ENCODE data around the gene GRIN3B. TPM values are rescaled to one million over a fixed set of nuclear protein-coding genes. Genes with fewer than 3 reads are reported as not detected.

Gene GRIN3B
- total RNA-seq, 1 experiment from 2014 or later: 0.11 TPM

GRCh38 chr19:990746-991145, 9.5 kb upstream of the GRIN3B start:
- no TSS peak for BruUV-seq (replicated peaks)
- H3K27ac ChIP-seq: no peak overlapping the region
- TF ChIP-seq EZH2 (IDR thresholded peaks at IDR 0.05; ENCODE audit: low read depth): no peak
- no peak for TF ChIP-seq CTCF (conservative IDR thresholded peaks at IDR 0.05)
- H3K9me2 ChIP-seq (ENCODE audit: insufficient read depth): no peaks in the 10 kb centered on the region
- no peaks in the 10 kb centered on the region for H3K9me3 ChIP-seq (ENCODE audit: insufficient read depth, low read depth)
- peaks cover 46% of the 10 kb centered on the region; the same call in 1 of the 2 replicates for H3F3A ChIP-seq (ENCODE audit: insufficient read depth, low read depth)
- H3K79me2 ChIP-seq (ENCODE audit: low read depth): no peaks in the 10 kb centered on the region
- POLR2A ChIA-PET (ENCODE audit: unreplicated experiment): no interaction called here
- H3K4me3 ChIP-seq: no peak overlapping the region
- intact Hi-C loops (cut with micrococcal nuclease; ENCODE audit: unreplicated experiment): no loop called here
- no peak overlapping the region for H3K4me2 ChIP-seq
- H3K4me1 ChIP-seq (replicated peaks; ENCODE audit: insufficient read depth): peaks cover 18% of the 10 kb centered on the region
- no peak overlapping the region for H2AFZ ChIP-seq
- peaks cover 33% of the 10 kb centered on the region for H4K20me1 ChIP-seq (ENCODE audit: insufficient read depth)
- CTCF ChIA-PET: no interaction called here
- no peak for DNase-seq
- no peaks in the 10 kb centered on the region for H3K27me3 ChIP-seq (ENCODE audit: insufficient read depth, low read depth)
- H3K36me3 ChIP-seq (ENCODE audit: low read depth): no peaks in the 10 kb centered on the region

- Histone ChIP-seq H2AFZ (no peak overlapping the region), H3K9me3 (ENCODE audit: insufficient read depth, low read depth) (no peaks in the 10 kb centered on the region), H3K4me3 (no peak overlapping the region), H3K4me1 (replicated peaks; ENCODE audit: insufficient read depth) (peaks cover 24% of the 10 kb centered on the region), H3F3A (ENCODE audit: insufficient read depth, low read depth) (peaks cover 46% of the 10 kb centered on the region; the same call in 1 of the 2 replicates), H3K4me2 (no peak overlapping the region), H4K20me1 (ENCODE audit: insufficient read depth) (peaks cover 36% of the 10 kb centered on the region), H3K36me3 (ENCODE audit: low read depth) (no peaks in the 10 kb centered on the region), H3K79me2 (ENCODE audit: low read depth) (no peaks in the 10 kb centered on the region), H3K27ac (no peak overlapping the region), H3K27me3 (ENCODE audit: insufficient read depth, low read depth) (no peaks in the 10 kb centered on the region), H3K9me2 (ENCODE audit: insufficient read depth) (no peaks in the 10 kb centered on the region)
- TF ChIP-seq EZH2 (IDR thresholded peaks at IDR 0.05; ENCODE audit: low read depth): no peak
- TF ChIP-seq CTCF (conservative IDR thresholded peaks at IDR 0.05): no peak
- DNase-seq: peak in 1 of 2 experiments; percentile 24
- intact Hi-C loops (cut with micrococcal nuclease; ENCODE audit: unreplicated experiment): no loop called here
- no TSS peak for BruUV-seq (replicated peaks)
- ChIA-PET CTCF (no interaction called here), POLR2A (ENCODE audit: unreplicated experiment) (no interaction called here)
Observed at GRCh38 chr19:991174-991931, 8.9 kb upstream of the GRIN3B start.

GRCh38 chr19:991932-992669, 8.1 kb upstream of the GRIN3B start:
- no peaks in the 10 kb centered on the region for H3K9me3 ChIP-seq (ENCODE audit: insufficient read depth, low read depth)
- no peak overlapping the region for H3K4me2 ChIP-seq
- no peaks in the 10 kb centered on the region for H3K9me2 ChIP-seq (ENCODE audit: insufficient read depth)
- H3K36me3 ChIP-seq (ENCODE audit: low read depth): no peaks in the 10 kb centered on the region
- H4K20me1 ChIP-seq (ENCODE audit: insufficient read depth): peaks cover 36% of the 10 kb centered on the region
- H3K4me1 ChIP-seq (replicated peaks; ENCODE audit: insufficient read depth): peaks cover 28% of the 10 kb centered on the region
- TF ChIP-seq EZH2 (IDR thresholded peaks at IDR 0.05; ENCODE audit: low read depth) (no peak), CTCF (conservative IDR thresholded peaks at IDR 0.05) (no peak)
- no peak overlapping the region for H3K4me3 ChIP-seq
- H3F3A ChIP-seq (ENCODE audit: insufficient read depth, low read depth): peaks cover 50% of the 10 kb centered on the region; the same call in 1 of the 2 replicates
- POLR2A ChIA-PET (ENCODE audit: unreplicated experiment): no interaction called here
- no peak overlapping the region for H3K27ac ChIP-seq
- no TSS peak for BruUV-seq (replicated peaks)
- peaks cover 3% of the 10 kb centered on the region; the same call in 1 of the 2 replicates for H3K27me3 ChIP-seq (ENCODE audit: insufficient read depth, low read depth)
- H3K79me2 ChIP-seq (ENCODE audit: low read depth): no peaks in the 10 kb centered on the region
- intact Hi-C loops (cut with micrococcal nuclease; ENCODE audit: unreplicated experiment): no loop called here
- DNase-seq: no peak
- CTCF ChIA-PET: no interaction called here
- H2AFZ ChIP-seq: no peak overlapping the region

Data from PC-9 (cell line).